ENCODE results near the gene XRCC4. TPM values are rescaled to one million over a fixed set of nuclear protein-coding genes. Genes with fewer than 3 reads are reported as not detected.

XRCC4 gene
- total and polyA plus RNA-seq, 2 of the 13 experiments (the other 11 are each of a cell fraction or from before 2014, with no cell fraction given), result 2.8 to 12.6 TPM

DNA sequence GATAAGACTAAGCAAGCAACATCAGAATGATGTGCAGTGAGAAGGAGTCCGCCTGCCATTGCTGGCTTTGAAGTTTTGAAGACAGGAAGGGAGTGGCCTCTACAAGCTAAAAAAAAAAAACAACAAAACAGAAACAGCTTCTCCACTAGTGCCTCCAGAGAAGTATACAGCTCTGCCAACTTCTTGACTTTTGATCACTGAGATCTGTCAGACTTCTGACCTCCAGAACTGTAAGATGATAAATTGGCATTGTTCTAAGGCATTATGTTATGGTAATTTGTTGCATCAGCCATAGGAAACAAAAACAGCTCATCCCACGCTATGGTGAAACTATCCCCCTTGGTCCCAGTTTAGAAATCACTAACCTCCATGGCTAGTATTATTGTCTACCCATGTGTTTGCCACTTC lies 263.2 kb downstream of the XRCC4 start:
- H3K9me3 ChIP-seq (ENCODE audit: low read length), result no peaks in the 10 kb centered on the region
- H3K27me3 ChIP-seq (ENCODE audit: control insufficient read depth in 1 of 2, insufficient read depth in 2 of 2, low read length in 2 of 2), result no peaks in the 10 kb centered on the region
- no peaks in the 10 kb centered on the region for H3K4me1 ChIP-seq (ENCODE audit: insufficient read depth, low read length)
- no peak overlapping the region for H3K4me3 ChIP-seq (replicated peaks in 1 of 3; ENCODE audit: insufficient read depth in 1 of 3, low read depth in 2 of 3, low read length in 3 of 3)
- H3K4me2 ChIP-seq (ENCODE audit: low read depth, low read length), result no peak overlapping the region
- FAIRE-seq (no peak), ATAC-seq (no peak), DNase-seq (ENCODE audit: low spot score) (no peak)
- H2AFZ ChIP-seq (ENCODE audit: low read length), result no peak overlapping the region
- POLR2A ChIA-PET, result no interaction called here
- TF ChIP-seq NCOR1 (IDR thresholded peaks at IDR 0.05; ENCODE audit: borderline replicate concordance, low read length), result no peak
- no peak for TF ChIP-seq NCOA1 (CRISPR knock-in tag; IDR thresholded peaks at IDR 0.05)
- TF ChIP-seq PCBP2 (optimal IDR thresholded peaks at IDR 0.05; ENCODE audit: low read depth, low read length, poor library complexity, severe bottlenecking), result no peak
- TF ChIP-seq RAD51 (IDR thresholded peaks at IDR 0.05; ENCODE audit: borderline replicate concordance), result no peak
- no peak overlapping the region for H3K9ac ChIP-seq (ENCODE audit: insufficient read depth, low read depth, low read length)
- no peaks in the 10 kb centered on the region for H3K79me2 ChIP-seq (ENCODE audit: insufficient read depth, low read length)
- in situ Hi-C loops (cut with HindIII; ENCODE audit: extremely low pct_ligation_motif_present, low pct_unique_long_range_greater_than_20kb), result no loop called here
- CTCF ChIA-PET (ENCODE audit: low intra/inter-chr PET ratio, low total read pairs), result no interaction called here
- no TSS peak for BruUV-seq (replicated peaks)
- intact Hi-C loops (cut with micrococcal nuclease; ENCODE audit: unreplicated experiment), result no loop called here
- no peak overlapping the region for H3K27ac ChIP-seq (ENCODE audit: extremely low read length, insufficient read depth, low read length)
- H3K36me3 ChIP-seq (replicated peaks in 1 of 2; ENCODE audit: control insufficient read depth in 1 of 2, insufficient read depth in 2 of 2, low read length in 2 of 2), result no peaks in the 10 kb centered on the region
- WGBS (ENCODE audit: low lambda C conversion rate), result 96% methylated on average over 2 of the region's 2 CpGs
- no peaks in the 10 kb centered on the region for H4K20me1 ChIP-seq (ENCODE audit: insufficient read depth, low read length)

DNA sequence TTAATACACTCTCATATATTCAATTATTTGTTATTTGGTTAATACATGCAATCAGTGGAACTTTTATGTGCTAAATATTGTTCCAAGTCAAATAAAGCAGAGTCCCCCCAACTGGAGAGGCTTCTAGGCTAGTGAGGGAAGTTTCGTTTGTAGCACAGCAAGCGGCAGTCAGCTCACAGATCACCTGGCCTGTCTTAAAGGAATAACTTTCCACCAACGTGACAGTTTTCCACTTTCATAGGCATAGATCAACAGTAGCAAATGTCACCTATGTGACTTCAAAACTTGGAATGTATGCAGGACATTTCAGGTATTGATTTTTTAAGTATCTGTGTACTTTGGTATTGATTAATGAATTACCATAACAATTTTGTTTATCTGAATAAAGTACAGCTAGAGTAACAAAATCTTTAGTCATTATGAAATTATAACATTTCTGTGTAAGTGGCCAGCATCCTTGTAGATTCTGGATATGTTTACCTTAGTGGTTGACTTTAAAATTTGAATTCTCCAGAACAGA lies 264.5 kb downstream of the XRCC4 start:
- no peaks in the 10 kb centered on the region for H4K20me1 ChIP-seq (ENCODE audit: insufficient read depth, low read length)
- H3K9ac ChIP-seq (ENCODE audit: insufficient read depth, low read depth, low read length), result no peak overlapping the region
- intact Hi-C loops (cut with micrococcal nuclease; ENCODE audit: unreplicated experiment), result no loop called here
- DNase-seq (ENCODE audit: low spot score) (no peak), ATAC-seq (peak; percentile 54; the same call in 2 of the 3 replicates), FAIRE-seq (no peak)
- no peak overlapping the region for H3K4me3 ChIP-seq (replicated peaks in 1 of 3; ENCODE audit: insufficient read depth in 1 of 3, low read depth in 2 of 3, low read length in 3 of 3)
- BruUV-seq (replicated peaks), result no TSS peak
- ChIA-PET POLR2A (no interaction called here), CTCF (ENCODE audit: low intra/inter-chr PET ratio, low total read pairs) (no interaction called here)
- H3K27ac ChIP-seq (ENCODE audit: extremely low read length, insufficient read depth, low read length), result no peak overlapping the region
- H3K4me1 ChIP-seq (ENCODE audit: insufficient read depth, low read length), result no peaks in the 10 kb centered on the region
- H3K27me3 ChIP-seq (ENCODE audit: control insufficient read depth in 1 of 2, insufficient read depth in 2 of 2, low read length in 2 of 2), result no peaks in the 10 kb centered on the region
- no peak overlapping the region for H3K4me2 ChIP-seq (ENCODE audit: low read depth, low read length)
- in situ Hi-C loops (cut with HindIII; ENCODE audit: extremely low pct_ligation_motif_present, low pct_unique_long_range_greater_than_20kb), result no loop called here
- H3K79me2 ChIP-seq (ENCODE audit: insufficient read depth, low read length), result no peaks in the 10 kb centered on the region
- no peak overlapping the region for H2AFZ ChIP-seq (ENCODE audit: low read length)
- H3K36me3 ChIP-seq (replicated peaks in 1 of 2; ENCODE audit: control insufficient read depth in 1 of 2, insufficient read depth in 2 of 2, low read length in 2 of 2), result no peaks in the 10 kb centered on the region
- peak; percentile 95 for TF ChIP-seq KAT2B (IDR thresholded peaks at IDR 0.05; ENCODE audit: borderline replicate concordance, low read depth, low read length)
- TF ChIP-seq HOXA9 (CRISPR knock-in tag; IDR thresholded peaks at IDR 0.05; ENCODE audit: borderline replicate concordance), result no peak
- TF ChIP-seq FOXA3 (CRISPR knock-in tag; IDR thresholded peaks at IDR 0.05), result 0 out of 2 replicates have a peak, but pooled peaks have one; percentile 16
- TF ChIP-seq ONECUT2 (CRISPR knock-in tag; IDR thresholded peaks at IDR 0.05), result peak; percentile 58; the same call in 1 of the 2 replicates
- no peak for TF ChIP-seq FOXP1 (IDR thresholded peaks at IDR 0.05)
- TF ChIP-seq FOXP1 (CRISPR knock-in tag; IDR thresholded peaks at IDR 0.05), result 0 out of 2 replicates have a peak, but pooled peaks have one; percentile 21
- WGBS (ENCODE audit: low lambda C conversion rate), result 54% methylated on average over 3 of the region's 3 CpGs
- no peaks in the 10 kb centered on the region for H3K9me3 ChIP-seq (ENCODE audit: low read length)
